HG02938 (cell line): ENCODE results near the gene ANTKMT.
"Not testable (repeated sequence)": the region's sequence is repeated elsewhere in the genome, so short reads cannot be mapped to it uniquely, and the experiment has no call there.

Experiments
- ATAC-seq: cut with Tn5 transposase; IDR thresholded peaks from one replicate; pipeline ENCODE4 v1.9.1; 2021; ENCODE audit warnings: mild to moderate bottlenecking, moderate library complexity; ENCODE audit not compliant: unreplicated experiment

Gene ANTKMT

DNA sequence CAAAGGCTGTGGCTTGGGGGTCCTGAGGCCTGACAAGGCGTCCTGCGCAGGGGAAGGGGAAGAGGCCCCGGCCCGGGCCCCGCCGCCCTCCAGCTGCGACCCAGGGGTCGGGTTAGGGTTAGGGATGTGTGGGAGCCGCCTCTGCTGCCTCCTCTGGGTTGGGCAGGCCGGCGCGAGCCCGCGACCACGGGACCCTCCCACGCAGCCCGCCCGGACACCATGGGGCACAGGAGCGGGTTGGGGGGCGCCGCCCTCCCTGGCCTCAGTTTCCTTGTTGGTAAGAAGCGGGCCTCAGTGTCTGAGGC is 19.5 kb downstream of the ANTKMT start:
- no peak for ATAC-seq

DNA sequence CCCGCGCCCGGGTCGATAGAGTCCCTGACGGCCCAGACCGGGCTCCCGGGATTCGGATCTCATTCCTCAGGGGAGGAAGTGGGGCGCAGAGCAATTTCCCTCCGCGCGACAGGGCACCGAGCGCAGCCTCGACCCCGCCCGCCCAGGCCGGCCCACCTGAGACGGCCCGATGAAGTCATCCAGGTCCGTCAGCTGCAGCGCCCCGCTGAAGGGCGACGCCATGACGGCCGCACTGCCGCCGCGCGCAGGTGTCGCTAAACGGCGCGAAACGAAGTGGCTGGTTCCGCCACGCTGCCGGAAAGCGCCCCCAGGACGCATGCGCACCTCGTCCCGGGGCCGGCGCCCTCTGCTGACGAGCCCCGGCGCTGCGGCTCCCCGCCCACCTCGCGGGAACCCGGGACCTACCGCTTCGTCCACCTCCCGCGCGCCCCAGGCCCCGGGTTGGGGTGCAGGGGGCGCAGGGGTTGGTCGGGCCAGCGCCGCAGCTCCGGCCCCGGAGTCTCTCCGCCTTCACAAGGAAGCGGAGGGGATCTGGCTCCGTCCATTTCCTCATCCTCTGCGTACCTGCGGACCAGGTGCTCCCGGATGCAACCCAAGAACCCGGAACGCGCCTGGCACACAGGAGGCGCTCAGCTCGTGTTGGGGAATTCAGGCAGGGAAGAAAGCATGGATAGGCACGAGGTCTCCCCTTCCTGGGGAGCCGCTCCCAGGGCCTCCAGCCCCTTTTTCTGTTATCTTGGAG is 20.0 kb downstream of the ANTKMT start, which contains the start of gene CIAO3:
CIAO3 (minus strand) TSS at position 234 of the 742 bp plus-strand sequence; CDS start at position 222, 12 bp downstream.
- peak; percentile 53 for ATAC-seq

DNA sequence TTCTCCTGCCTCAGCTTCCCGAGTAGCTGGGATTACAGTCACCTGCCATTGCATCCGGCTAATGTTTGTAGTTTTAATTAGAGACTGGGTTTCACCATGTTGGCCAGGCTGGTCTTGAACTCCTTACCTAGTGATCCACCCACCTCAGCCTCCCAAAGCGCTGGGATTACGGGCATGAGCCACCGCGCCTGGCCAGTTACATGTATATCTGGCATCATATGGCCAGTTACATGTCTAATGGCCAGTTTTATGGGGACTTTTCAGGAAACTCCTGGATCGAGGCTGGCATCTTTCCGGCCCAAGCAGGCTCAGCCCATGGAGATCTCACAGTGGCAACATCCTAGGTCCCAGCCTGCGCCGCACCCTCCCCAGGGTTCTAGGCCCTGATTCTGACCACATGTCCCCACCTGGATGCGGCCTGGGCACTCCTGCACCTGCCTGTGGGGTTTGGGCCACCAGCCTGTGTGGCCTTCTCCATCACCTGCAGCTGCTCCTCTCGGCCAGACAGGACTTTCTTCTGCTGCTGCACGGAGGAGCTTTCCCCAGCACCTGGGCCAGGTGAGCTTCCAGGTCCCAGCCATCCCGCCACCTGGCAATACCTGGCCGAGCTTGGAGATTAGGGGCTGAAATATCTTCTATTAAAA is 21.2 kb downstream of the ANTKMT start:
- ATAC-seq: no peak

DNA sequence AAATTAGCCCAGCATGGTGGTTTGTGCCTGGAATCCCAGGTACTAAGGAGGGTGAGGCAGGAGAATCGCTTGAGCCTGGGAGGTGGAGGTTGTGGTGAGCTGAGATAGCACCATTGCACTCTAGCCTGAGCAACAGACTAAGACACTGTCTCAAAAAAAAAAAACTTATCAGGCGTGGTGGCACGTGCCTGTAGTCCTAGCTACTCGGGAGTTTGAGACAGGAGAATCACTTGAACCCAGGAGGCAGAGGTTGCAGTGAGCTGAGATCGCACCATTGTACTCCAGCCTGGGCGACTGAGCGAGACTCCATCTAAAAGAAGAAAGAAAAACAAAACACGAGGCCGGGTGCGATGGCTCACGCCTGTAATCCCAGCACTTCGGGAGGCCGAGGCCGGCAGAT is 21.9 kb downstream of the ANTKMT start:
- ATAC-seq: not testable (repeated sequence)

DNA sequence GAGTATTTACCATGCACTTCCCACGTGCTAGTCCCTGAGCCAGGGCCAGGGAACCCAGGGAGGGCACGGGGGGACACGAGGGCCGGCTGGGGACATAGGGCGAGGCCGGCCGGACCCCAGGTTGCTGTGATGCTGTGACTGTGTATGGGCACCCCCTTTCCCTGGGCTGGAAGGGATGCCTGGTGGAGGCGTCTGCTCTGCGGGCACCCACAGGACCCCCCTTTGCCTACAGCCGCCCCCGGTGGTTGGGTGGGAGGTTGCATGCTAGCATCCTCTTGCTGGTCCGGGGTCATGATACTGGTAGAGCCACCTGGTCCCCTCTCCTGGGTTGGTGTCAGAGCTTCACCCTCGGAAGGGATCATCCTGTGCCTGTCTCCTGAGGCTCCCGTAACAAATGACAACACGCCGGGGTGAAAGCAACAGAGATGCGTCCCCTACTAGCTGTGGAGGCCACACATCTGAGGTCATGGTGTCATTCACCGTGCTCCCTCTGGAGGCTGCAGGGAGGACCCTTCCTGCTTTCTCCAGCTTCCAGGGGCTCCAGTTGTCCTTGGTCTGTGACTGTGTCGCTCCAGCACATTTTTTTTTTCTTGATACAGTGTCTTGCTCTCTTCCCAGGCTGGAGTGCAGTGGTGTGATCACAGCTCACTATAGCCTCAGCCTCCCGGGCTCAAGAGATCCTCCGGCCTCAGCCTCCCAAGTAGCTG is 23.0 kb downstream of the ANTKMT start:
- no peak for ATAC-seq

DNA sequence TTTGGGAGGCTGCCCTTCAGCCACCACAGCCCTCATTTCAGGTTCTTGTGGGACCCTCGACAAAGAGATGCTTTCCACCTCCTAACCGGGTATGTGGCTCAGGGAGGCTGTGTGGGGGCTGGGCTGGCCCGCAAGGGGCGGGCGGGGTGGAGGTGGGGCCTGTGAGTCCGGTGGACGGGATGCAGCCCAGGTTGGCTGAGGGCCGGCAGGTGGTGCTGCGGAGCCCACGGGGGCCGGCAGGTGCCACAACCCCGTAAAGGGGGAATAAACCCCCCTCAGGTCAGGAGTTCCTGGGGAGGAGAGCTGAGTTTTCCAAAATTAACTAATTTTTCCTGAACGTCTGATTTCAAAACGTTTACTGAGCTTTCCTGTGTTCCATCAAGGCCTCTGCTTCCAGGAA is 24.8 kb downstream of the ANTKMT start:
- ATAC-seq: no peak

DNA sequence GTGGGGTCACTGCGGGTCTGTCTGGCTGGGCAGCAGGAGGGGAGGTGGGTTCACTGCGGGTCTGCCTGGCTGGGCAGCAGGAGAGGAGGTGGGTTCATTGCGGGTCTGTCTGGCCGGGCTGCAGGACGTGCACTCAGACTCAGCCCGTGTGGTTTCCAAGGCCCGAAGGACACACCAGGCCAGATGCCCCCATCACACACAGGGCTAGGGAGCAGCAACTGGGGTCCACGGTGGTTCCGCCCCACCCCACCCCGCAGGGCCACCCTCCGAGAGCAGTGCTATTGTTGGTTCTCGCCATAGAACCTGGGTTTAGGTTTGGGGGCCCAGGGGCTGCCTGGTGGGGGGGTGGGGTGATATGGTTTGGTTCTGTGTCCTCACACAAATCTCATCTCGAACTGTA is 25.7 kb downstream of the ANTKMT start:
- ATAC-seq: no peak

DNA sequence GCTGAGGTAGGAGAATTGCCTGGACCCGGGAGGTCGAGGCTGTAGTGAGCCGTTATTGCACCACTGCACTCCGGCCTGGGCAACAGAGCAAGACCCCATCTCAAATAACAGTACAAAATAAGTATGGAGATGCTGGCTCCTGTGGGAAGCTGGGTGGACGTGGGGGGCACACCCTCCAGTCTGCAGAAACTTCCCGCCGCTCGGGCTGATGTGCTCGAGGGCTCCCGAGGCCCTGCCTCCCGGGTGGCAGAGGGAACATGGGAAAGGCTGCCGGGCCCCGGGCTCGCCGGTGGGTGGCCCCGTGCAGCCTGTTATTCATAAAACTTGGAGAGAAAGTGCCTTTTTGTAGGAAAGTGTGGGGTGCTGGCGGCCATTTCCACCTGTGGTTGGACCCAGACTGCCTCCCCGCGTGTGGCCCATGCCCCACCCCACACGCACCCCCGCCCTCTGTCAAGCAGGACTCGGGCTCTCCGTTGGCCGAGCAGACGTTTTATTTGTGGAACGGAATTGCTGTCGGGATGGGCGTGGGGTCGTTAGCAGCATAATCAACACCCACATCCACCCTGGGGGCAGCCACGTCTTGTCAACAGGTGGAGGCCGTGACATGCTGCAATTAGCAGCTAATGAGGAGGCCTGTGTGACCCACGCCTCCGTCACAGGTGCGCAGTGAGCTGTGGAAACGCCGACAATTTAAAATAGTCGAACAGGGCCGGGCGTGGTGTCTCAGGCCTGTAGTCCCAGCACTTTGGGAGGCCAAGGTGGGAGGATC is 27.2 kb downstream of the ANTKMT start:
- ATAC-seq: no peak

DNA sequence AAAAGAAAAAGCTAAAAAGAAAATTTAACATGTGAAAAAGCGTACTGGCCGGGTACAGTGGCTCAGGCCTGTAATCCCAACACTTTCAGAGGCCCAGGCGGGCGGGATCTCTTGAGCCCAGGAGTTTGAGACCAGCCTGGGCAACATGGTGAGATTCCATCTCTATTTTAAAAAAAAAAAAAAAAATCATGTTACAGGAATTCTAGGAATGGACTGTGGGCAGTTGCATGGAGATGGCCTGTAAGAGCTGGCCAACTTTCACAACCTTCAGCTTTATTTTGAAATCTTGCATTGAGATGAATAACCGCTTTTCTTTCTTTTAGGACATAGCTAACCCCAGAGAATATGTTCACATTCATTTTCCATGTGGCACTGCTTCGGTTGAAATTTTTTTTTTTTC is 28.1 kb downstream of the ANTKMT start:
- ATAC-seq: no peak

DNA sequence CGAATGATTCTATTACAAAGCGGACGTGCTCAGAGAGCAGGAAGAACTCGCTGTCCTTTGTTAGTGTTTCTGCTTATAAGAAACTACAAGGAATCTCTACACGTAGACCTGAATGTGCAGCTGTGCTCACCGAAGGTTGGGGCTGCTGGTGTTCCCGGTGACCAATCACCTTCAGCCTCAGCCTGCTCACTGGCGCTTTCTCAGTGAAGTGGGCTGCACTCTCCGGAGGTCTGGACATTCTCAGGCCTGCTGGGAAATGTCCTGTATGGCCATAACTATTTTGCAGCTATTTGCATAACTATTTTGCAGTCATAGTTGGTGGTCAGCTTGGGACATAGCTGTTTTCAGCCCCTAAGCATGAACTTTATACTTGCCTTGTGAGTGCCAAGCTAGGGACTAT is 29.5 kb downstream of the ANTKMT start:
- ATAC-seq: no peak

DNA sequence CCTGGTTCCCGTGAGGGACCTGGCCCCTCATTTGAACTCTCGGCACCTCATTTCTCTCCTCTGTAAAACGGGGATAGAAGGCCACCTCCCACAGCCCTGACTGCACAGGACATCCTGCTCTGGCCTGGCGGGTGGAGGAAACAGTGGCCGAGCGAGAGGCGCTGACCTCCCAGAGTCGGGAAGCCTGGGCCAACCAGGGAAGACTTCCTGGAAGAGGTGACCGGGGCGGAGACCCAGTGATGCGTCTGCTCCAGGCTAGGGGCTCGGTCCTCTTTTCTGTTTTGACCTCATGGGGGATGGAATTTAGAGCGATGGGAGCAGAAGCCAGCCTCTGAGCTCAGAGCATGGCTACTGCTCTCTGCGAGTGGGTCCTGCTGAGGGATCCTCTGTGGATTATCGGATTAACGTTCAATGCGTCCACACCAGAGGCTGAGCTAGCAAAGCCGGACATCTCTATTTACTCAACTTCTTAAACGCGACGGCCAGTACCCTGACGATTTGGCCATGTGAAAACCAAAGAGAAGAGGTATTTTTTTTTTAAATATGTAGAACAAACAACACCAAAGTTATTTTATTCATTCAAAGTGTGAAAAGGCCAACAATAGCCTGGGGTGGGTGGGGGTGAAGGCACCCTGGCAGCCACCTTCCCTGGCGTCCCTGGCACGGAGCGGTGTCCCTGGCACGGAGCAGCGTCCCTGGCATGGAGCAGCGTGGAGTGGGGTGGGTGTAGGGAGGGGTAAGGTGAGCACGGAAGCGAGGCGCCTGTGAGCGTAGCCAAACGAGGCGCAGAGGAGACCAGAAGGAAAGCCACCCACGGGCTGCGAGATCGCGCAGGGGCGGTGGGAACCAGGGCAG is 30.4 kb downstream of the ANTKMT start:
- ATAC-seq: no peak

DNA sequence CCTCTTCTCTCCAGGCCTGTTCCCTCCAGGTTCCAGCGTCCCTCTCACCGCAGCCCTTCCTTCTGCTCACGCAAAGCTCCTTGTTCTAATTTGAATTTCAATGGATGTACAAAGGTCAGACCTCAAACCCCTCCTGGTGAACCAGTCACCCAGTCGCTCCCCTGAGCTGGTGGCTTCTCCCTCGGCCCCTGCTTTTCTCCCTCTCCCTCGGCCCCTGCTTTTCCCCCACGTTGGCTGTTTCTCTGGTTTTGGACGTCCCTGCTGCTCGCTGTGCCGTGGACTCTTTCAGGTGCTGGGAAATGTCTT is 31.0 kb downstream of the ANTKMT start:
- no peak for ATAC-seq

DNA sequence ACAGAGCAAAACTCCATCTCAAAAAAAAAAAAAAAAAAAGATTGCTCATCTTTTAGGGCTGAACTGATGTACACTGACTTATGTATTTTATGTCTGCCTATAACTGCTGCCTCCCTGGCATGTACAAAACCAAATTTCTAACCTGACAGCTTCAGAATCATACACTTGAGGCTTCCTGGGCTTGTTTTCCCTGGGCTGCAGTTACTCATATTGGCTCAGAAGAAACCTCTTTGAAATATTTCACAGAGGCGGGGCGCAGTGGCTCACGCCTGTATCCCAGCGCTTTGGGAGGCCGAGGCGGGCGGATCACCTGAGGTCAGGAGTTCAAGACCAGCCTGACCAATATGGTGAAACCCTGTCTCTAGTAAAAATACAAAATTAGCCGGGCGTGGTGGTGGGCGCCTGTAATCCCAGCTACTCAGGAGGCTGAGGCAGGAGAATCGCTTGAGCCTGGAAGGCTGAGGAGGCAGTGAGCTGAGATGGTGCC is 33.2 kb downstream of the ANTKMT start:
- not testable (repeated sequence) for ATAC-seq

DNA sequence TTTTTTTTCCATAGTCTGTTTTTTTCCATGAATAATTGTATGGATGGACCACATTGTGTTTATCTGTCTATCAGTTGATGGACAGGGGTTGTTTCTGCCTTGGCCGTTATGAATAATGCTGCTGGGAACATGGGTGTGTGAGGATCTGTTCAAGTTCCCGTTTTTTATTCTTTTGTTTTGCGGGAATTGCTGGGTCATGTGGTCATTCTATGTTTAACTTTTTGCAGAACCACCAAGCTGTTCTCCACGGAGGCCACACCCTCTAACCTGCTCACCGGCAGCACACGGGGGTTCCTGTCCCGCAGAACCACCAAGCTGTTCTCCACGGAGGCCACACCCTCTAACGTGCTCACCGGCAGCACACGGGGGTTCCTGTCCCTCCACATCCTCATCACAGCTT is 33.7 kb downstream of the ANTKMT start:
- ATAC-seq: no peak

DNA sequence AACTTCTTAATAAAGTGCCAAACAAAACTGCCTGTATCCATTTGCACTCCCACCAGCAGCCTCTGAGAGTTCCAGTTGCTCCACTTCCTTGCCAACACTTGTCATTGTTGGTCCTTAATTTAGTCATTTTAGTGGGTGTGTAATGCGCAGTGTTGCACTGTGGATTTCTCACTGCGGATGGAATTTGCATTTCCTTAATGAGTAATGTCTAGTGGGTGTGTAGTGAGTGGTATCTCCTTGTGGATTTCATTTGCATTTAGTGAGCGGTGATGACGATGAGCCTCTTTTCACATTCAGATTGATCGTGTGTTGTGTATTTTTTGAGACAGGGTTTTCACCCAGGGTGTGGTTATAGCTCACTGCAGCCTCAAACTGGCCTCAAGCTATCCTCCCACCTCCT is 35.5 kb downstream of the ANTKMT start:
- ATAC-seq: no peak

DNA sequence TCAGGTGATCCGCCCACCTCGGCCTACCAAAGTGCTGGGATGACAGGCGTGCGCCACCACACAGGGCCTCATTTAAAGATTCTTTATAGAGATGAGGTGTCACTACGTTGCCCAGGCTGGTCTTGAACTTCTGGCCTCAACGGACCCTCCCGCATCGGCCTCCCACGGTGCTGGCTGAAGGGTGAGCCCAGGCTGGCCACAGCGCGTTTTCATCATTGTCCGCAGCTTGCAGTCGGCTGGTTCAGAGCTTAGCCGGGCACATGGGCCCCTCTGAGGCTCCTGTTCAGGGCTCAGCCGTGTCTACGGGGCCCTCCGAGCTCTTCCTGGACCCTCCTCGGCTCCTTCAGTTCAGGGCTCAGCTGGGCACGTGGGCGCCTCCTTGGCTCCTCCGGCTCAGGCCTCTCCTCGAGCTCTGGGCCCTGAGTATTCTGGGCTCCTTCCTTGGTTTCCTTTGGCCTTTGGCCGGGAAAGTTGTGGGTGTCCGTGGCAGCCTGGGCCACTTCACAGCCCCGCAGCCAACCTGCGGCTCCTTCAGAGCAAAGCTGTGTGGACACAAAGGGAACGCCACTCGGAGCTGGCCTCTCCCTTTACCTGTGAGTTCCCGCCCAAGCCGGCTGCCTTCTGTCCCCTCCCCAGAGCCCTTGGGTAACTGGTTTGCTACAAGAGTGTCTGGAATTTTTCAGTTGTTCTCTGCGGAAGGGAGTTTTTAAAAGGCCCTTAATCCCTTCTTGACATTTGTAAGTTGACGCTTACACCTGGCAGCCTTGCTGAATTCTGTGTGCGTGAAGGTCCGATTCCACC is 38.4 kb downstream of the ANTKMT start:
- no peak for ATAC-seq

DNA sequence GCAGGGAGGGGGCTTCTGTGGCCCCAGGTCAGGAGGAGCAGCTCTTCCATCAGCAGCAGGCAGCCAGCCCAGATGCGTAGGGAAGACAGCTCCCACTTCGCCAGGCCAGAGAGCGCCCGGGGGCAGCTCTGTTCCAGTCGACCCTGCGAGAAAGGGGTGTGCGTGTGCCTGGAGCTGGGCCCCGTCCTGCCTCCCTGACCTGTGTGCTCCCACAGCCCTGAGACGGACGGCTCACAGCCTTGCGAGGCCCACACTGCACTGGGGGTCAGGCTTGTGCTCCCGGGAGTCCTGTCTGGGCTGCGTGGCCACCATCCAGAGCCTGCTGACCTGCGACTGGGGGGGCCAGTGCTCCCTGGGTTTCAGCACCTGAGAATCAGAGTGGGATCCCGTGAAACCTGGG is 39.1 kb downstream of the ANTKMT start:
- no peak for ATAC-seq

DNA sequence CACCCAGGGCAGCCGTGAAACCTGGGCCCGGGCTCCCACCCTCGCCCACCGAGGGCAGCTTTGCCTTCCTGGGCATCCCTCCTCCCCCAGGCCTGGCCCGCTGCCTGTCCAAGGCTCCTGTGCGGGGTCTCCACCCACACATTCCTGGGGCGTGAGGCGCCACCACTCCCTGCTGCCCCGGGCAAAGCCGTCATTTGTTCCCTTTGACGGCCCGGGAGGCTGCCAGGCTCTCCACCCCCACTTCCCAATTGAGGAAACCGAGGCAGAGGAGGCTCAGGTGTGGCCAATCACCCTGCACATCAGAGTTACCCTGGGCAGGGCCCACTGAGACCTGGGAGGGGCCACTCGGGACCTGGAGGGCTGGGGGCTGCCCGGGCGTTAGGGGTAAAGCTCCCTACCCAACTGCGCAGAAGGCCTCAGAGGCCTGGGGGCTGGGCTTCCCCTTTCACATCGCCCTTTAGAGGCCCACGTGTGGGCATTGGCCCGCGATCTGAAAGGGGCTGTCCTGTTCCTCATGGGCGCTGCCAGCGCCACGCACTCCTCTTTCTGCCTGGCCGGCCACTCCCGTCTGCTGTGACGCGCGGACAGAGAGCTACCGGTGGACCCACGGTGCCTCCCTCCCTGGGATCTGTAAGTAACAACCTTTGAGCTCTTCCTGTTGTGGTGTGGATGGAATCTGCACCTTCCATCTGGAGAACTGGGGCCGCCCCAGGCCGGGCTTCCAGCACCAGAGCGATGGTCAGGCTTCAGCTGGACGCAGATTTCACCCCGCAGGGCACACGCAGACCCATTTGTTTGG is 39.8 kb downstream of the ANTKMT start, which contains the start of gene MSLN:
MSLN (plus strand) TSS at position 190 of the 799 bp plus-strand sequence. CDS start 1,947 bp downstream, outside the sequence.
- ATAC-seq: no peak
